HepG2 (cell line): ENCODE data around the gene FXYD6. TPM values are rescaled to one million over a fixed set of nuclear protein-coding genes. Genes with fewer than 3 reads are reported as not detected.

Experiments
- DR1 ChIP-seq: sonication (generic); formaldehyde crosslinking; IDR thresholded peaks from 2 replicates; pipeline ENCODE4 v1.8.0; 2021; ENCODE audit warnings: mild to moderate bottlenecking, missing genetic modification reagents, inconsistent platforms
- MTF1 ChIP-seq: sonication (generic); formaldehyde crosslinking; IDR thresholded peaks from 2 replicates; pipeline ENCODE4 v1.5.0; 2020; ENCODE audit warnings: missing genetic modification reagents
- NFE2L1 ChIP-seq: sonication (generic); formaldehyde crosslinking; IDR thresholded peaks from 2 replicates; pipeline ENCODE4 v1.4.0; 2020; ENCODE audit warnings: missing genetic modification reagents, mild to moderate bottlenecking, borderline replicate concordance
- RARA ChIP-seq: IDR thresholded peaks from 2 replicates; pipeline ENCODE4 v1.6.1; 2016; ENCODE audit warnings: missing genetic modification reagents, missing compliant biosample characterization
- SALL1 ChIP-seq: sonication (generic); formaldehyde crosslinking; IDR thresholded peaks from 2 replicates; pipeline ENCODE4 v1.8.0; 2022; ENCODE audit warnings: mild to moderate bottlenecking, missing genetic modification reagents
- SRF ChIP-seq: IDR thresholded peaks from 2 replicates; pipeline ENCODE4 v1.6.1; 2011; ENCODE audit warnings: mild to moderate bottlenecking, low read depth, low read length, moderate library complexity
- TEAD2 ChIP-seq: sonication (generic); formaldehyde crosslinking; IDR thresholded peaks from 2 replicates; pipeline ENCODE4 v1.9.0; 2021; ENCODE audit warnings: missing genetic modification reagents
- ZNF280B ChIP-seq: sonication (generic); formaldehyde crosslinking; IDR thresholded peaks from 2 replicates; pipeline ENCODE4 v1.5.0; 2020; ENCODE audit warnings: missing genetic modification reagents, mild to moderate bottlenecking, borderline replicate concordance
- ZNF468 ChIP-seq: sonication (generic); formaldehyde crosslinking; IDR thresholded peaks from 2 replicates; pipeline ENCODE4 v1.8.0; 2022; ENCODE audit warnings: mild to moderate bottlenecking, moderate library complexity, missing genetic modification reagents
- ZNF558 ChIP-seq: sonication (generic); formaldehyde crosslinking; IDR thresholded peaks from 2 replicates; pipeline ENCODE4 v1.9.0; 2022; ENCODE audit warnings: mild to moderate bottlenecking, missing genetic modification reagents, borderline replicate concordance
- ZNF614 ChIP-seq: IDR thresholded peaks from 2 replicates; pipeline ENCODE4 v1.6.1; 2018; ENCODE audit warnings: missing biosample characterization, missing genetic modification reagents, inconsistent platforms, borderline replicate concordance
- polyA plus RNA-seq, 8 experiments: library from polyadenylated mRNA; depleted of rRNA in 3 of 8; stranded (reverse) in 7 of 8; unstranded in 1 of 8; fragments of >200 nt; fragmentation: Illumina TruSeq in 4 of 8; extraction: Trizol in 4 of 8; gene quantifications; 2 replicates each; pipeline versions ENCODE4 v1.2.1 to v1.2.3, GENCODE V29; 2011 to 2016; ENCODE audit warnings: low read depth in 4 of 8, missing spikeins in 1 of 8, mixed read lengths in 1 of 8; ENCODE audit not compliant: insufficient read depth in 1 of 8
- total RNA-seq, 5 experiments: library from RNA; depleted of rRNA; stranded (reverse); fragments of >200 nt; fragmentation: Illumina TruSeq; extraction: Trizol; gene quantifications; 2 replicates each; pipeline ENCODE4 v1.2.3, GENCODE V29; 2016; ENCODE audit warnings: low read depth in 1 of 5
- TF ChIP-seq, protein P1 (sequence below): sonication (generic); formaldehyde crosslinking; IDR thresholded peaks from 2 replicates; pipeline ENCODE4 v1.4.0; 2020; ENCODE audit warnings: missing genetic modification reagents, borderline replicate concordance

The FXYD6 gene
- total and polyA plus RNA-seq, 2 of the 13 experiments (the other 11 are each of a cell fraction or from before 2014, with no cell fraction given): not detected

DNA sequence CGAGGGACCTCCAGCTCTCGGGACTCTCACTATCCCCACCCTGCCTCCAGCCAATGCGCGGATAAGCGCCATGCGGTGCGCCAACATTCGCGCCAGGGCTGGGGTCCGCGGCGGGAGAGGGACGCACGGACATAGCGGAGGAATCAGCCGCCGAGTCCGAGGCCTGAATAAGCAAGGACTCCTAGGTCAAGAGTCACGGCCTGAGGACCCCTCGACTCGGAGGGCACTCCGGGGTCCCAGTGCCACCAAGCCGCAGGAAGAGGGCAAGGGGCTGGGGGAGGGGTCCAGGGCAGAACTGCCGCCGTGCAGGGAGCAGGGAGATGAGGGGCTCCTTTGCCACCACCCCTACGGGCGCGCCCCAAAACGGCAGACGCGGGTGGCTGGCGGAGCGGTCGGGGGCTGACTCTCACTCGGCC is 80.0 kb downstream of the FXYD6 start (continued):
- TF ChIP-seq TEAD2 (CRISPR knock-in tag) (no peak), DR1 (no peak), ZNF558 (CRISPR knock-in tag) (no peak), SRF (no peak), ZNF614 (CRISPR knock-in tag) (no peak), SALL1 (no peak), RARA (no peak), ZNF280B (CRISPR knock-in tag) (no peak), NFE2L1 (CRISPR knock-in tag) (no peak), MTF1 (no peak), ZNF468 (CRISPR knock-in tag) (no peak)
- TF ChIP-seq, protein P1, sequence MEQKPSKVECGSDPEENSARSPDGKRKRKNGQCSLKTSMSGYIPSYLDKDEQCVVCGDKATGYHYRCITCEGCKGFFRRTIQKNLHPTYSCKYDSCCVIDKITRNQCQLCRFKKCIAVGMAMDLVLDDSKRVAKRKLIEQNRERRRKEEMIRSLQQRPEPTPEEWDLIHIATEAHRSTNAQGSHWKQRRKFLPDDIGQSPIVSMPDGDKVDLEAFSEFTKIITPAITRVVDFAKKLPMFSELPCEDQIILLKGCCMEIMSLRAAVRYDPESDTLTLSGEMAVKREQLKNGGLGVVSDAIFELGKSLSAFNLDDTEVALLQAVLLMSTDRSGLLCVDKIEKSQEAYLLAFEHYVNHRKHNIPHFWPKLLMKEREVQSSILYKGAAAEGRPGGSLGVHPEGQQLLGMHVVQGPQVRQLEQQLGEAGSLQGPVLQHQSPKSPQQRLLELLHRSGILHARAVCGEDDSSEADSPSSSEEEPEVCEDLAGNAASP (CRISPR knock-in tag): no peak
